ENCODE data around the gene RTKN2.

RTKN2 gene

DNA sequence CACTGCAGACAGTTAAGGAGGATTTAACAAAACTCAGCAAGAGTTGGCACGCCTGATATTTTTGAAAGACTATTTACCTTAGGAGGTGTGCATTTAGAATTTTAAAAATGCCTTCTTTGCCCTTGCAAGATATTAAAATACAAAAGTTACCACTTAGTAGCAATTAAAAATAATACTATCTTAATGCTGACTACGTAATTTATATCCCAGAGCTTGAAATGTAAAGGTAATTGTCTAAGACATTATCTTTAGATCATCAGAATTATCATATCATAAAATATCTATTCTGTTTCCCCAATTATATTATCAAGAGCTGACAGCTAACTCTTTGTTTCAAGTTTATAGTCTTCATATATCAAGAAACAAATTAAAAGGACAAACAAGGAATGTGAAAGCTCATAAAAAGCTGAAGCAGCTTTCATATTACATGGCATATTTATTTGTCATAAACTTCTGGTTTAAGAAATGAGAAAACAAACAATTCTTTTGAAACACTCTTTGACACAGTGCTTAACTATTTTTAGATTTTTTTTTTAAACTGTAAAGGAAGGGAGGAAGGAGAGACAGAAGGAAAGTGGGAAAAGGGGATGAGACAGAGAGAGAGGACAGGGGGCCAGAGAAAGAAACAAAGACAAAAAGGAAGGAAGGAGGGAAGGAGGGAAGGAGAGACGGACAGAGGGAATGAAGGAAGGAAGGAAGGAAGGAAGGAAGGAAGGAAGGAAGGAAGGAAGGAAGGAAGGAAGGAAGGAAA, 73.5 kb downstream of the RTKN2 start:
- no peaks in the 10 kb centered on the region for H3K36me3 ChIP-seq (replicated peaks)
- TF ChIP-seq CTCF (IDR thresholded peaks at IDR 0.05; ENCODE audit: low read depth, low read length, missing control alignments) = no peak
- in situ Hi-C loops (cut with HindIII; ENCODE audit: low pct_ligation_motif_present, low sequenced_read_pairs) = no loop called here
- no peak overlapping the region for H3K4me3 ChIP-seq (ENCODE audit: low read depth, low read length)
- DNase-seq = no peak
- no peak overlapping the region for H3K27ac ChIP-seq
- H3K27me3 ChIP-seq (replicated peaks) = no peaks in the 10 kb centered on the region

DNA sequence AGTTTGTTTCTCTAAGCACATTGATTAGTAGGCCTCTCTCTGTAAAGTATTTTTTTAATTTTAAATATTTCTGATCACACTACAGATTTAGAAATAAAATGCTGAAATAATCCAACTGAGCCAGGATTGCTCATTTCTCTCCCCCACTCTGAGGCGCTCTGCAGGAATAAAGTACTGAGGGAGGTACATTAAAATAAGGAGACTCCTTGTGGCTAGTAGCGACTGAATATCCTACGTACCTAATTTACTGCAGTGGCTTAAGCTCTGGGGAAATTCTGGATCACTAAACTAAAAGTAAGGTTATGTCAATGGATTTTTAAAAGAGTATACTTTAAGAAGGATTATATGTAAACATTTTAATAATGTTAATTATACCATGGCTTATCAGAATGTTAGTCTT, 75.2 kb downstream of the RTKN2 start:
- no peak for DNase-seq
- no peak for TF ChIP-seq CTCF (IDR thresholded peaks at IDR 0.05; ENCODE audit: low read depth, low read length, missing control alignments)
- in situ Hi-C loops (cut with HindIII; ENCODE audit: low pct_ligation_motif_present, low sequenced_read_pairs) = no loop called here

DNA sequence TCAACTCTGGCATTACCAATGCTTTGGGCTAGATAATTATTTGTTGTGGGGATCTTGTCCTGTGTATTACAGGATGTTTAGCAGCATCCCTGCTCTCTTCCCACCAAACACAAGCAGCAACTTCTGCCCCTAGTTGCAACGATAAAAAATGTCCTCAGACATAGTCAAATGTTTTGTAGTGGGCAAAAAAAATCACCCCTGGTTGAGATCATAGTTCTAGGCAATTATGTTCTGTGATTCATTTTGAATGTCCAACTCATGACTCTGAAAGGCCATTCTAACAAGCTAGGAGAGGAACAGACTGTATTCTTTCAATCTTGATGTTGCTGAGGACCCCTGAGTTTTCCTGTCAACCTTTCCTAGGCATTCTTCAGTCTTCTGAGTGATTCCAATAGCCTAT, 79.5 kb downstream of the RTKN2 start:
- no peak overlapping the region for H3K4me3 ChIP-seq (ENCODE audit: low read depth, low read length)
- in situ Hi-C loops (cut with HindIII; ENCODE audit: low pct_ligation_motif_present, low sequenced_read_pairs) = no loop called here
- H3K27me3 ChIP-seq (replicated peaks) = no peaks in the 10 kb centered on the region
- no peaks in the 10 kb centered on the region for H3K36me3 ChIP-seq (replicated peaks)
- DNase-seq = no peak
- TF ChIP-seq CTCF (IDR thresholded peaks at IDR 0.05; ENCODE audit: low read depth, low read length, missing control alignments) = no peak
- no peak overlapping the region for H3K27ac ChIP-seq

More for the DNA sequence above, 75.2 kb downstream of the RTKN2 start:
- no peaks in the 10 kb centered on the region for H3K36me3 ChIP-seq (replicated peaks)
- H3K27ac ChIP-seq = no peak overlapping the region
- no peaks in the 10 kb centered on the region for H3K27me3 ChIP-seq (replicated peaks)
- H3K4me3 ChIP-seq (ENCODE audit: low read depth, low read length) = no peak overlapping the region

GRCh38 chr10:62188021-62188616, 80.5 kb downstream of the RTKN2 start:
- no peak for DNase-seq
- Histone ChIP-seq H3K27me3 (replicated peaks) (no peaks in the 10 kb centered on the region), H3K36me3 (replicated peaks) (no peaks in the 10 kb centered on the region), H3K4me3 (ENCODE audit: low read depth, low read length) (no peak overlapping the region), H3K27ac (no peak overlapping the region)
- TF ChIP-seq CTCF (IDR thresholded peaks at IDR 0.05; ENCODE audit: low read depth, low read length, missing control alignments) = no peak
- in situ Hi-C loops (cut with HindIII; ENCODE audit: low pct_ligation_motif_present, low sequenced_read_pairs) = no loop called here

DNA sequence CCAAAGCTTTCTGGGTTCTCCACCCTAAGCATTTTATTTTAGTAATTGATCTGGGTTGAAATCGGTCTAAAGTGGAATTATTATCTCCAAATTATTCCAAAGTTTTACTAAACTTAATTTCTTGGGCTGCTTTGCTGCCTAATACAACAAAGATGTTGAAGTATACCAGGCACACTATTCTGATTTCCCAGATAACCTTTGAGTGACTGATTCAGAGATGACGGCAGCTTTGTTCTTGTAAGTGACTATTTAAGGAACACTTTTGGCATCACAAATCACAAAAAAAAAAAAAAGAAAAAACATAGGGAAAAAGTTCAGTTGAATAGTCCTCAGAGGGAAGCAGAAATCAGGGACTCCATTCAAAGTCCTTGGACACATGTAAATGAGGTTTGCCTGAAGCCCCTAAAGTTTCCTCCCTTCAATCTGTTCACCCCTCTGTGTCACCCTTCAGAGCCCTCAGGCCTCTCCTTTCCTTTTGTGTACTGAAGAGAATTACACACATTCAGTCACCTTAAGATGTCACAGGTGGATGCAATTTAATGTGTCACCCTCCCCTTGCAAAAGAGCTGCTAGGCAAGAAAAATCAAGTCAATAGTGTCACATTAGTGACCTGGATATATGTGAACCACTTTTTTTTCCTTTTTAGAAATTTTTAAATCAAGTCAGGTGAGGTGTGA, 81.5 kb downstream of the RTKN2 start:
- in situ Hi-C loops (cut with HindIII; ENCODE audit: low pct_ligation_motif_present, low sequenced_read_pairs) = no loop called here

More for the DNA sequence above, 81.5 kb downstream of the RTKN2 start:
- Histone ChIP-seq H3K36me3 (replicated peaks) (no peaks in the 10 kb centered on the region), H3K27me3 (replicated peaks) (no peaks in the 10 kb centered on the region), H3K27ac (no peak overlapping the region), H3K4me3 (ENCODE audit: low read depth, low read length) (no peak overlapping the region)
- peak; percentile 34 for DNase-seq
- no peak for TF ChIP-seq CTCF (IDR thresholded peaks at IDR 0.05; ENCODE audit: low read depth, low read length, missing control alignments)

Data from brain microvascular endothelial cell (primary cell).